A172 (cell line): ENCODE data around the gene OBSL1. TPM values are rescaled to one million over a fixed set of nuclear protein-coding genes. Genes with fewer than 3 reads are reported as not detected.

Source experiments
- DNase-seq: peaks from one replicate; pipeline ENCODE4 v3.0.0-alpha.2; 2015; ENCODE audit warnings: low spot score
- total RNA-seq: library from RNA; depleted of rRNA; stranded (reverse); fragments of >200 nt; shearing (Covaris generic); gene quantifications from 2 replicates; pipeline ENCODE4 v1.2.3, GENCODE V29; 2014

Gene OBSL1
- total RNA-seq, 1 experiment from 2014 or later = 119 TPM

- DNase-seq = no peak
Measured at GRCh38 chr2:219565130-219566080, 5.9 kb downstream of the OBSL1 start.

GRCh38 chr2:219563271-219563928 lies 7.9 kb downstream of the OBSL1 start:
- DNase-seq = no peak

- no peak for DNase-seq
Measured at GRCh38 chr2:219562049-219563020, 9.0 kb downstream of the OBSL1 start.

GRCh38 chr2:219561179-219562048 lies 9.9 kb downstream of the OBSL1 start:
- DNase-seq = no peak

- no peak for DNase-seq
Measured at GRCh38 chr2:219560893-219561178, 10.5 kb downstream of the OBSL1 start.

GRCh38 chr2:219560037-219560892 lies 11.1 kb downstream of the OBSL1 start:
- DNase-seq = no peak

- DNase-seq = no peak
Measured at GRCh38 chr2:219559156-219559915, 12.0 kb downstream of the OBSL1 start.

GRCh38 chr2:219557791-219558785 lies 13.3 kb downstream of the OBSL1 start:
- no peak for DNase-seq

GRCh38 chr2:219557320-219557719 lies 14.0 kb downstream of the OBSL1 start:
- DNase-seq = no peak

GRCh38 chr2:219556413-219556812 lies 14.9 kb downstream of the OBSL1 start:
- no peak for DNase-seq

- no peak for DNase-seq
Measured at GRCh38 chr2:219555956-219556355, 15.4 kb downstream of the OBSL1 start.

GRCh38 chr2:219554350-219554749 lies 17.0 kb downstream of the OBSL1 start:
- DNase-seq = no peak

- DNase-seq = no peak
Measured at GRCh38 chr2:219553463-219553963, 17.8 kb downstream of the OBSL1 start.

GRCh38 chr2:219553168-219553417 lies 18.2 kb downstream of the OBSL1 start:
- DNase-seq = no peak

- peak; percentile 76 for DNase-seq
Measured at GRCh38 chr2:219552382-219553167, 18.8 kb downstream of the OBSL1 start.

- DNase-seq = peak; percentile 46
Measured at GRCh38 chr2:219551441-219552381, 19.6 kb downstream of the OBSL1 start.
